SU-DHL-6 (cell line): Measurements from ENCODE around the gene IDH3G.
"Not testable (repeated sequence)": the region's sequence is repeated elsewhere in the genome, so short reads cannot be mapped to it uniquely, and the experiment has no call there.

Experiments
- H2AFZ ChIP-seq: fragments of 200-600 bp; sonication (generic); 2 replicates; pipeline ENCODE4 v1.6.1; 2014; ENCODE audit warnings: low read depth, mild to moderate bottlenecking, moderate library complexity, mixed read lengths, antibody characterized with exemption, low read length; ENCODE audit not compliant: severe bottlenecking
- H3F3A ChIP-seq: fragments of 200-600 bp; shearing (Covaris generic); 2 replicates; pipeline ENCODE4 v1.6.0; 2016; ENCODE audit warnings: antibody characterized with exemption, mild to moderate bottlenecking; ENCODE audit not compliant: insufficient read depth
- H3K27ac ChIP-seq: fragments of 200-600 bp; sonication (generic); 2 replicates; pipeline ENCODE4 v1.5.1; 2016; ENCODE audit warnings: low read depth, mild to moderate bottlenecking, low read length, moderate library complexity, mixed read lengths
- H3K27me3 ChIP-seq: fragments of 200-600 bp; sonication (generic), shearing (Covaris generic); 2 replicates; pipeline ENCODE4 v1.6.0; 2014; ENCODE audit warnings: mild to moderate bottlenecking, low read length
- H3K36me3 ChIP-seq: fragments of 200-600 bp; sonication (generic); 2 replicates; pipeline ENCODE4 v1.6.1; 2014; ENCODE audit warnings: mild to moderate bottlenecking, low read length, mixed read lengths
- H3K4me2 ChIP-seq: fragments of 300-600, 200-600 bp; shearing (Covaris generic), sonication (generic); 2 replicates; pipeline ENCODE4 v1.6.0; 2014; ENCODE audit warnings: low read length, low read depth, mild to moderate bottlenecking; ENCODE audit not compliant: poor library complexity, severe bottlenecking
- H3K4me3 ChIP-seq: fragments of 200-600 bp; sonication (generic); 2 replicates; pipeline ENCODE4 v1.5.1; 2014; ENCODE audit warnings: antibody characterized with exemption, low read length, mild to moderate bottlenecking, mixed read lengths; ENCODE audit not compliant: insufficient read depth, poor library complexity, severe bottlenecking
- H3K79me2 ChIP-seq: fragments of 200-600 bp; sonication (generic); 2 replicates; pipeline ENCODE4 v1.6.1; 2014; ENCODE audit warnings: mild to moderate bottlenecking, low read length, moderate library complexity; ENCODE audit not compliant: insufficient read depth
- H3K9ac ChIP-seq: fragments of 200-600 bp; sonication (generic); 2 replicates; pipeline ENCODE4 v1.7.0; 2014; ENCODE audit warnings: mild to moderate bottlenecking, low read length
- H3K9me2 ChIP-seq: fragments of 200-600 bp; sonication (generic); replicated peaks from 2 replicates; pipeline ENCODE4 v1.6.1; 2014; ENCODE audit warnings: low read length; ENCODE audit not compliant: insufficient read depth
- H3K9me3 ChIP-seq: fragments of 200-600 bp; sonication (generic); 2 replicates; pipeline ENCODE4 v1.6.1; 2014; ENCODE audit warnings: low read length, mixed read lengths; ENCODE audit not compliant: insufficient read depth
- H4K20me1 ChIP-seq: fragments of 200-600 bp; sonication (generic); 2 replicates; pipeline ENCODE4 v1.6.1; 2014; ENCODE audit warnings: low read depth, mild to moderate bottlenecking, antibody characterized with exemption, low read length, moderate library complexity, mixed read lengths
- EZH2phosphoT487 ChIP-seq: fragments of 200-600 bp; sonication (generic), shearing (Covaris generic); conservative IDR thresholded peaks from 2 replicates; pipeline ENCODE4 v1.6.1; 2018; ENCODE audit warnings: mild to moderate bottlenecking, antibody characterized with exemption, low read length, moderate library complexity, mixed read lengths
- TF ChIP-seq, protein P1 (sequence below): fragments of 200-600 bp; sonication (generic); IDR thresholded peaks from one replicate; pipeline ENCODE4 v1.5.1; 2017; ENCODE audit warnings: antibody characterized with exemption, mild to moderate bottlenecking, low read length, moderate library complexity; ENCODE audit not compliant: insufficient read depth, poor library complexity, severe bottlenecking

The IDH3G gene

GRCh38 chrX:153761863-153762262, 32.3 kb downstream of the IDH3G start:
- H3K4me3 ChIP-seq, result no peak overlapping the region
- no peak overlapping the region for H2AFZ ChIP-seq
- H3K9ac ChIP-seq, result no peak overlapping the region
- H3K4me2 ChIP-seq, result no peak overlapping the region
- no peaks in the 10 kb centered on the region for H3K9me2 ChIP-seq
- H3K27ac ChIP-seq, result no peak overlapping the region
- no peak for TF ChIP-seq EZH2phosphoT487
- TF ChIP-seq, protein P1, sequence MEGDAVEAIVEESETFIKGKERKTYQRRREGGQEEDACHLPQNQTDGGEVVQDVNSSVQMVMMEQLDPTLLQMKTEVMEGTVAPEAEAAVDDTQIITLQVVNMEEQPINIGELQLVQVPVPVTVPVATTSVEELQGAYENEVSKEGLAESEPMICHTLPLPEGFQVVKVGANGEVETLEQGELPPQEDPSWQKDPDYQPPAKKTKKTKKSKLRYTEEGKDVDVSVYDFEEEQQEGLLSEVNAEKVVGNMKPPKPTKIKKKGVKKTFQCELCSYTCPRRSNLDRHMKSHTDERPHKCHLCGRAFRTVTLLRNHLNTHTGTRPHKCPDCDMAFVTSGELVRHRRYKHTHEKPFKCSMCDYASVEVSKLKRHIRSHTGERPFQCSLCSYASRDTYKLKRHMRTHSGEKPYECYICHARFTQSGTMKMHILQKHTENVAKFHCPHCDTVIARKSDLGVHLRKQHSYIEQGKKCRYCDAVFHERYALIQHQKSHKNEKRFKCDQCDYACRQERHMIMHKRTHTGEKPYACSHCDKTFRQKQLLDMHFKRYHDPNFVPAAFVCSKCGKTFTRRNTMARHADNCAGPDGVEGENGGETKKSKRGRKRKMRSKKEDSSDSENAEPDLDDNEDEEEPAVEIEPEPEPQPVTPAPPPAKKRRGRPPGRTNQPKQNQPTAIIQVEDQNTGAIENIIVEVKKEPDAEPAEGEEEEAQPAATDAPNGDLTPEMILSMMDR, result no peak
- no peaks in the 10 kb centered on the region for H3K27me3 ChIP-seq
- no peaks in the 10 kb centered on the region for H3K9me3 ChIP-seq
- no peaks in the 10 kb centered on the region for H3F3A ChIP-seq
- no peaks in the 10 kb centered on the region for H3K79me2 ChIP-seq
- H4K20me1 ChIP-seq, result no peaks in the 10 kb centered on the region
- no peaks in the 10 kb centered on the region for H3K36me3 ChIP-seq

- H3K9me3 ChIP-seq, result no peaks in the 10 kb centered on the region
- no peaks in the 10 kb centered on the region for H3K27me3 ChIP-seq
- no peaks in the 10 kb centered on the region for H3K9me2 ChIP-seq
- H3K4me2 ChIP-seq, result no peak overlapping the region
- H3K9ac ChIP-seq, result no peak overlapping the region
- no peaks in the 10 kb centered on the region for H3K79me2 ChIP-seq
- no peak overlapping the region for H3K27ac ChIP-seq
- H3F3A ChIP-seq, result no peaks in the 10 kb centered on the region
- TF ChIP-seq EZH2phosphoT487, result no peak
- TF ChIP-seq, protein P1, result no peak
- no peak overlapping the region for H2AFZ ChIP-seq
- H3K36me3 ChIP-seq, result no peaks in the 10 kb centered on the region
- no peaks in the 10 kb centered on the region for H4K20me1 ChIP-seq
- H3K4me3 ChIP-seq, result no peak overlapping the region
Observed at GRCh38 chrX:153755136-153755535, 39.0 kb downstream of the IDH3G start.

- Histone ChIP-seq H2AFZ (no peak overlapping the region), H3K9me2 (no peaks in the 10 kb centered on the region), H3K27ac (no peak overlapping the region), H3F3A (no peaks in the 10 kb centered on the region), H3K79me2 (no peaks in the 10 kb centered on the region), H3K4me2 (no peak overlapping the region), H3K27me3 (no peaks in the 10 kb centered on the region), H3K9me3 (no peaks in the 10 kb centered on the region), H4K20me1 (no peaks in the 10 kb centered on the region), H3K4me3 (no peak overlapping the region), H3K36me3 (no peaks in the 10 kb centered on the region), H3K9ac (no peak overlapping the region)
- TF ChIP-seq, protein P1, result no peak
- no peak for TF ChIP-seq EZH2phosphoT487
Observed at GRCh38 chrX:153750127-153750774, 43.9 kb downstream of the IDH3G start.

DNA sequence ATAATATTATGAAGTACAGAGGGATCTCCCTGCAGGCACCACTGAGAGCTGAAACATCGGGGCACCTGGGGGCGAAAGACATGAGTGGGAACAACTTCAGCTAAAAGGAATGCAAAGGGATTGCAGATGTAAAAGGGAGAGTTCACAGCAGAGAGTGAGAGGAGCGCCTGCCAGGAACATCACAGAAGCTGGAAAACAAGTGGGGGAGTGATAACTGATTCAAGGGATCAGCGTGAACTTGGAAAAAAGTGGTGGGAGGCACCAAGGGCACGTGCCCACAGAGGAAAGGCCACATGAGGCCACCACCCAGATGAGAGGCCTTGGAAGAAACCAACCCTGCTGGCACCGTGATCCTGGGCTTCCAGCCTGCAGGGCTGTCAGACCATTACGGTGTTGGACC, 45.2 kb downstream of the IDH3G start:
- not testable (repeated sequence) for H3K9me2 ChIP-seq, H3K36me3 ChIP-seq, H3K4me3 ChIP-seq, H3K79me2 ChIP-seq, H2AFZ ChIP-seq, H3K4me2 ChIP-seq, H3F3A ChIP-seq, H4K20me1 ChIP-seq, H3K9me3 ChIP-seq, H3K27me3 ChIP-seq, H3K9ac ChIP-seq, H3K27ac ChIP-seq

DNA sequence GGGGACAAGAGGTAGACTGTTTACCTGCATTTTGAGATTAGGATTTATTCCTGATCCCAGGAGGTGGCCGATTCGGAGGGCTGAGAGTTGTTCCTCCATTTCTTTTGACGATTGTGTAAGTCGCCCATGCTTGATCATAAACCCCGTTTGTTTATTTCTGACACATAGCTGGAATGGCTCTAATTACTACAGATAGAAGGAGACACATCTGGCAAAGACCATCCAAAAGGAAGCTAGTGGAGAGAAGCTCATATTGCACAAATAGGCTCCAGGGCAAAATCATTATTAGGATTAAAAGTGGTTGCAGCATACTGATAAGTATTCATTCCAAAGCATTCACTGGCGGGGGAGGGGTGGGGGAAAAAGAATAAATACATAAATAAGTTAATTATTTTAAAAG, 47.2 kb downstream of the IDH3G start:
- not testable (repeated sequence) for H3F3A ChIP-seq, H3K36me3 ChIP-seq, H2AFZ ChIP-seq, H3K79me2 ChIP-seq, H3K27me3 ChIP-seq, H3K4me3 ChIP-seq, H4K20me1 ChIP-seq, H3K9ac ChIP-seq, H3K4me2 ChIP-seq, H3K27ac ChIP-seq, H3K9me3 ChIP-seq, H3K9me2 ChIP-seq
